Ishikawa (cell line): Measurements from ENCODE around the gene PLCL1.

ENCODE experiments used
- CEBPB ChIP-seq: IDR thresholded peaks from 2 replicates; pipeline ENCODE4 v1.6.1; 2012
- CREB1 ChIP-seq: IDR thresholded peaks from 2 replicates; pipeline ENCODE4 v1.6.1; 2012; ENCODE audit warnings: low read depth
- EGR1 ChIP-seq: IDR thresholded peaks from 2 replicates; pipeline ENCODE4 v1.6.1; 2012
- EP300 ChIP-seq: IDR thresholded peaks from 2 replicates; pipeline ENCODE4 v1.6.1; 2012; ENCODE audit warnings: borderline replicate concordance
- FOXM1 ChIP-seq: IDR thresholded peaks from 2 replicates; pipeline ENCODE4 v1.6.1; 2012; ENCODE audit warnings: low read depth, borderline replicate concordance
- MAX ChIP-seq: IDR thresholded peaks from 2 replicates; pipeline ENCODE4 v1.6.1; 2012
- NFIC ChIP-seq: IDR thresholded peaks from 2 replicates; pipeline ENCODE4 v1.6.1; 2012
- RAD21 ChIP-seq: IDR thresholded peaks from 2 replicates; pipeline ENCODE4 v1.6.1; 2012; ENCODE audit warnings: low read depth
- REST ChIP-seq: IDR thresholded peaks from 2 replicates; pipeline ENCODE4 v1.6.1; 2012; ENCODE audit warnings: low read depth, mild to moderate bottlenecking
- TAF1 ChIP-seq: IDR thresholded peaks from 2 replicates; pipeline ENCODE4 v1.6.1; 2012; ENCODE audit warnings: low read depth, mild to moderate bottlenecking
- TCF12 ChIP-seq: IDR thresholded peaks from 2 replicates; pipeline ENCODE4 v1.6.1; 2012; ENCODE audit warnings: low read depth
- TEAD4 ChIP-seq: IDR thresholded peaks from 2 replicates; pipeline ENCODE4 v1.6.1; 2012
- USF1 ChIP-seq: IDR thresholded peaks from 2 replicates; pipeline ENCODE4 v1.6.1; 2012
- YY1 ChIP-seq: IDR thresholded peaks from 2 replicates; pipeline ENCODE4 v1.6.1; 2012; ENCODE audit warnings: low read depth
- ZBTB7A ChIP-seq: IDR thresholded peaks from 2 replicates; pipeline ENCODE4 v1.6.1; 2012; ENCODE audit warnings: low read depth

PLCL1 gene

GRCh38 chr2:198165289-198165688 lies 360.9 kb downstream of the PLCL1 start:
- no peak for TF ChIP-seq ZBTB7A
- TF ChIP-seq NFIC: no peak

GRCh38 chr2:198167346-198167745 lies 363.0 kb downstream of the PLCL1 start:
- TF ChIP-seq NFIC: no peak
- TF ChIP-seq REST: no peak
- no peak for TF ChIP-seq TEAD4
- TF ChIP-seq TAF1: no peak
- no peak for TF ChIP-seq ZBTB7A
- TF ChIP-seq USF1: no peak
- TF ChIP-seq TCF12: no peak
- TF ChIP-seq CREB1: no peak
- TF ChIP-seq RAD21: no peak
- TF ChIP-seq MAX: no peak
- no peak for TF ChIP-seq EGR1
- TF ChIP-seq FOXM1: no peak
- TF ChIP-seq CEBPB: no peak
- TF ChIP-seq YY1: no peak
- no peak for TF ChIP-seq EP300

- TF ChIP-seq MAX: no peak
Measured at GRCh38 chr2:198168651-198169050, 364.3 kb downstream of the PLCL1 start.

- TF ChIP-seq EGR1 (no peak), CEBPB (no peak), YY1 (no peak), FOXM1 (no peak), TAF1 (no peak), MAX (no peak), TEAD4 (no peak)
Measured at GRCh38 chr2:198173242-198173641, 368.8 kb downstream of the PLCL1 start.

- TF ChIP-seq YY1 (no peak), RAD21 (no peak), TCF12 (no peak), EGR1 (no peak), MAX (no peak), CREB1 (no peak), CEBPB (no peak), TAF1 (no peak), EP300 (no peak), ZBTB7A (no peak), USF1 (no peak), TEAD4 (no peak), REST (no peak), NFIC (no peak), FOXM1 (no peak)
Measured at GRCh38 chr2:198173864-198174263, 369.5 kb downstream of the PLCL1 start.

GRCh38 chr2:198175271-198175670 lies 370.9 kb downstream of the PLCL1 start:
- TF ChIP-seq EGR1 (no peak), YY1 (no peak), NFIC (no peak), EP300 (no peak), TAF1 (no peak), ZBTB7A (no peak), CREB1 (no peak), MAX (no peak), REST (no peak), RAD21 (no peak), USF1 (no peak), TCF12 (no peak), TEAD4 (no peak), CEBPB (no peak), FOXM1 (no peak)
